Measurements from ENCODE around the gene HBS1L.
"Not testable (repeated sequence)": the region's sequence is repeated elsewhere in the genome, so short reads cannot be mapped to it uniquely, and the experiment has no call there.

The HBS1L gene

GRCh38 chr6:135073756-135074393 is 19.3 kb upstream of the HBS1L start:
- no peak for DNase-seq

- no peak for DNase-seq
These were observed 18.6 kb upstream of the HBS1L start for GRCh38 chr6:135073217-135073616.

DNA sequence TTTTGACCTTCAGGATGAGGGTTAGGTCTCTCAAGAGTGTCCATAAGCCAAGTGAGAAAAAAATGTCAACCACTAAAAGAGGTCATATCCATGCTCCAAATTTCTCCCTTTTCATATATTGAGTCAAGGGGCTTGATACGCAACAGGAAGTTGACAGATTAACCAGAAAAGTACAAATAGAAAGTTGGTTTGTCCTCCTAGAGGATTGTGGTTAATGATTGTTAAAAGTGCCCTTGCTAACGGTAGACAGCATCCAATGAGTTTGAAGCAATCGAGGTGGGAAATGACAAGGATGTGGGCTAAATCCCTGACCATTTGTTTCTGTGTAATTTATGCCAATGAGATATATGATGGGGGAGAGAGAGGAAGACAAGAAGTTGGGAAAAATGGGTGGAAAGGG is 18.1 kb upstream of the HBS1L start:
- DNase-seq = no peak

DNA sequence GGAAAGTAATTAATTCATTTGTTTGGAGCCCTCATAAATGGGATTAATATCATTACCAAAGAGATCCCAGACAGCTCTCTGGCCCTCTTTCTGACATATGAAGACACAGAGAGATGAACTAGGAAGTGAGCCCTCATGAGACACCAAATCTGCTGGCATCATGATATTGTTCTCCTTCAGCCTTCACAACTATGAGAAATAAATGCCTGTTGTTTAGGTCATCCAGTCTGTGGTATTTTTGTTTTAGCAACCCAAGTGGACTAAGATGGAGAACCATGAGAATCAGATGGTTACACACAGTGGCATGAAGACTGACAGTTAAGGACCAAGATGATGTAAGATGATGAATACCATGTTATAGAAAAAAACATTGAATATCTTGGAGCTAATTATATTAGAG is 16.9 kb upstream of the HBS1L start:
- no peak for DNase-seq

- DNase-seq = no peak
These were observed 13.3 kb upstream of the HBS1L start for GRCh38 chr6:135067911-135068310.

DNA sequence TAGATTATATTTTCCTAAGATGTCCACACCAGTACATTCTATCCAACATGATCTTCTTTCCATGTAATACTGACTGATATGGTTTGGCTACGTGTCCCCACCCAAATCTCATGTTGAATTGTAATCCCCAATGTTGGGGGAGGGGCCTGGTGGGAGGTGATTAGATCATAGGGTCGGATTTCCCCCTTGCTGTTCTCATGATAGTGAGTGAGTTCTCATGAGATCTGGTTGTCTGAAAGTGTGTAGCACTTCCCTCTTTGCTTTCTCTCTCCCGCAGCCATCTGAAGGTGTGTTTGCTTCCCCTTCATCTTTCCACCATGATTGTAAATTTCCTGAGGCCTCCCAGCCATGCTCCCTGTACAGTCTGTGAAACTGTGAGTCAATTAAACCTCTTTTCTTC is 12.2 kb upstream of the HBS1L start:
- no peak for DNase-seq

GRCh38 chr6:135066397-135066796 is 11.8 kb upstream of the HBS1L start:
- DNase-seq = no peak

DNA sequence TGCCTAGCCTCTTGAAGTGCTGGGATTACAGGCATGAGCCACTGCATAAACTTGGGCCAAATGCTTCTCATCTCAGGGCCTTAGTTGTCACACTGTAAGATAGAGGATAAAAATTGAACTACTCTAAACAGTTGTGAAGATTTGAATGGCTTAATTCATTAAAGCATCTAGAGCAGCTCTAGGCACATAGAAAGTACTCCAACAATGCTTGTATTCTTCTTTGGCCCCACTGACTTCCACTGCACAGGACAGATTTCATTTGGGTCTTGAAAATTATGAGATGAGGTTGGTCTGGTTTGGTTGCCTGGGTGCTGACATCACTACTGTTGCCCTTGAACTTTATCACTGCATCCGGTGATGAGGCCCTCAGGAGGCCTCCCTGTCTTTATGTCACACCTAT is 10.0 kb upstream of the HBS1L start:
- no peak for DNase-seq

DNA sequence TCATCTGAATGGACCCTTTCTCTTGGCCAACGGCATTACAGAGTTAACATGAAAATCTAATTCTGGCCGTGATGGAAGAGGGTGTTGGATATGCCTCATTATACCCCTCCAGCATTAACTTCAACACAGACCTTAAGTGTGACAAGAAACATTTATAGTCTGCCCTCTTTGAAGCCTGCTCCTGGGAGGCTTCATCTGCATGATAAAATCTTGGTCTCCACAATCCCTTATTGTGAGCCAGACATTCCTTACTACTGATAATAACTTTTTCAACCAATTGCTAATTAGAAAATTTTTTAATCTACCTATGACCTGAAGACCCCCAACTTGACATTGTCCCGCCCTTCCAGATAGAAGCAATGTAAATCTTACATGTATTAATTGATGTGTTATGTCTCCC is 9.3 kb upstream of the HBS1L start:
- DNase-seq = no peak

DNA sequence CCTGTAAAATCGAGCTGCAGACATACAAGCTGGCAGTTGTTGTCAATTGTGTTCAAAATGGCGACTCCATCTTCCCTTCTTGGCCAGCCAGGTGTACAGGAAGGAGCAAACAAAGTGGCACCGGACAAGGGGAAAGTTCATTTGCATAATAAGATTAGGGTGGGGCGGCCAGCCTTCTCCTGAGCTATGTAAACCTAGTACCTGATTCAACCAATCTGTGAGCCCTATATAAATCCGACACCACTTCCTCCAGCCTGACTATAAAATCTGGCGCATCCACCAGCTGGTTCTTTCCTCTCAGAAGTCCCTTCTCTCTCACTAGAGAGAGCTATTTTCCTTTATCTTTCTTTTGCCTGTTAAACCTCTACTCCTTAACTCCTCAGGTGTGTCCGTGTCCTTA is 8.1 kb upstream of the HBS1L start:
- peak; percentile 24 for DNase-seq

DNA sequence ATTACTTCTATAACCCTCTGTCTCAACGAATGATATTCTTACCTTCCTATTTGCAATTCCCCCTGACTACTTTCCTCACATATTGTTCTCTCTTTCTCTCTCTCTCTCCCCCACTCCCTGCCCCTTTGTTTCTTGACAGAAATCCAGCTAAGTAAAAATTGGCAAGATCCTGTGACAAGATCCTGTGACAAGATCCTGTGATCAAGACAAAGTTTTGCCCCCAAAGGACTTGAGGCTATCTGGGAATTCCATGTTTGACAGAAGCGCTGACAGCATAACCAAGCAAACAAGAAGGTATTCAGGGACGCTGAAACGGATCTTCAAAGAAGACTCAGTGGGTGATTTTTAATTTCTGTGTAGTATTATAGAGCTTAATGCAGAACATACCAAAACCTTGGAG is 5.5 kb upstream of the HBS1L start:
- DNase-seq = no peak

DNA sequence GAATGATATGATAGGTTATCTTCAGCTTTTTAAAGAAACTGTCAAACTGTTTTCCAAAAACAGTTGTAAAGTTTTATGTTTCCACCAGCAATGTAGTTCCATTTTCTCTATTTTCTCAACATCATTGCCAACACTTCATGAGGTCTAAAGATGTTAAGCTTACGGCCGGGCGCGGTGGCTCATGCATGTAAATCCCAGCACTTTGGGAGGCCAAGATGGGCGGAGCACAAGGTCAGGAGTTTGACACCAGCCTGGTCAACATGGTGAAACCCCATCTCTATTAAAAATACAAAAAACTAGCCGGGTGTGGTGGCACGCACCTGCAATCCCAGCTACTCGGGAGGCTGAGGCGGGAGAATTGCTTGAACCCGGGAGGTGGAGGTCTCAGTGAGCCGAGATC is 3.7 kb upstream of the HBS1L start:
- not testable (repeated sequence) for DNase-seq

- no peak for DNase-seq
These were observed 2.0 kb upstream of the HBS1L start for GRCh38 chr6:135056632-135057031.

DNA sequence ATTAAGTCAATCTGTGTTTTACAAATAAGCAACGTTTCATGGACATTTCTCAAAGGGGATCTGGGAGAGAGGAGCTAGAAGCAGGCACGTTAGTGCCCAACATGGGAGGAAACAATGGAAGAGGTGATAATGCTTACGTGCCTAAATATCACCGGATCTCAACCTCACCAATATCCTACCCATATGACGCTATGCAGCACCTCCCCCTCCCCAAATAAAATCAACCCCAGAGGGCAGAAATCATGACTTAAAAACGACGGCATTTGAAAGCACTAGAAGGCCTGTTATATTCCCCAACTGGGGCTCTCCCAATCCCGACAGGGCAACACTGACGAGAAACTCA is 425 bp downstream of the HBS1L start:
- no peak for DNase-seq

DNA sequence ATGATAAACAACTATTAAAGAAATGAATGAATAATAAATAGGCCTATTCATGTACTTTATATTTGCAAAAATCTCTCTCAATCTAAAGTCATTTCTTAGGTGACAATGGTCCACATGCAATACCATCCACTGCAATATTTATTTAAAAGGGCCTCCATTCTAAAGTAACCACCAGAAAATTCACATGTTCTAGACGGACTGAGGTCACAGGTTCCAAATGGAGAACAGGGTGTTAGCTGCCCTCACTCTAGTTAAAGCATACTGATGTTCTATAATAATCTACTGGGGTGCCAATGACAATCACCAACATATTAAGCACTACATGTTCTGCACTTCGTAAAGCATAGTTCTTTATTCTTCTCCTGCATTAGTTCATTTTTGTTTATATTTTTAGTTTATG is 1.2 kb downstream of the HBS1L start:
- no peak for DNase-seq

DNA sequence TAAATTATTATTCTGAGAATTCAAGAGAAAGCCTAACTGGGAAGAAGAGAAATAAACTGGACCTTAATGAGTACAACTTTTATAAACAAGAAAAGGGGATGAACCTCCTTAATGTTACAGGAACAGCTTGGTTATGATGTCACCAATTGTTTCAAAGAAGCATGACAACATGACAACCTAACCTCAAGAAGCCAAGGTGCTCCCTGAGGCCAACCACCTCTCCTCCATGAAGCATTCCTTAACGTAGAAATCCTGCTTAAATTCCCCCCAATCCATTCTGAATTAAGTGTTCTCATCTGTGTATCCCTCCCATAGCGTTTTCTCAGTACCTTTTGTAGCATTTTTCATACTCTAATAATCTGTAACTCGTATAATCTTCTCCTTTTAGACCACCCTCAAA is 1.7 kb downstream of the HBS1L start:
- no peak for DNase-seq

GRCh38 chr6:135048915-135049314 is 5.7 kb downstream of the HBS1L start:
- no peak for DNase-seq

DNA sequence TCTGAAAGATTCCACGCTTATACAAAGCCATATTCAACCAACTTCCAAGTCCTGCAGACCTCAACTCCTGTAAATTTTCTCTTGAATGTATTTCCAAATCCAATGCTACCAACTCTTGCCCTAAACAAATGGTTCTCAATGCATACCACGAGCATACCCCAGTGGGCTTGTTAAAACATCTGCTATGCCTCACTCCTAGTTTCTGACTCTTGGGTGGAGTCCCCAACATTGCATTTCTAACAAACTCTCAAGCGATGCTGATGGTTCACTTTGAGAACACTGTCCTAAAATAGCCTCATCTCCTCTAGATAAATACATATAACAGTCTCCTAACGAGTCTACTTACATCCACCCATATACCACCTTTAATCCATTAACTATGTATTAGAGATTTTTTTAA is 7.3 kb downstream of the HBS1L start:
- no peak for DNase-seq

- no peak for DNase-seq
These were observed 7.7 kb downstream of the HBS1L start for GRCh38 chr6:135046912-135047311.

- no peak for DNase-seq
These were observed 10.0 kb downstream of the HBS1L start for GRCh38 chr6:135044639-135045038.

DNA sequence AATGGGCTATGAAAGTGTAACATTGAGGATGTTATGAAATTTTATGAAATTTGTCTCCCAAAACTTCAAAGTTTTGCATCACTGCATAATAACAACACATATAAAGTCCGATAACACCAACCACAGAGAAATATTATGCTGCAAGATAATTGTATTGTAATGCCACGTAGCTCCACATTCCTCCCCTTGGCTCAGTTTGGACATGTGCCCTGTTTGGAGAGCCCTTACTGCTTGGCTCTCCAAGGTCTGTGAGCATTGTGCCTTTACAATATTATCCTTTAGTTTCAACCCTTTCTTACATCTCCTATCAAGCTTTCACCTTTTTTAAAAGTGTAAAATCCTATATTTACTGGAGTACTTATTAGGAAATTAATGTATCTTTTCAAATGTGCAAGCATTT is 10.8 kb downstream of the HBS1L start:
- no peak for DNase-seq

- DNase-seq = no peak
These were observed 11.3 kb downstream of the HBS1L start for GRCh38 chr6:135043364-135043763.

DNA sequence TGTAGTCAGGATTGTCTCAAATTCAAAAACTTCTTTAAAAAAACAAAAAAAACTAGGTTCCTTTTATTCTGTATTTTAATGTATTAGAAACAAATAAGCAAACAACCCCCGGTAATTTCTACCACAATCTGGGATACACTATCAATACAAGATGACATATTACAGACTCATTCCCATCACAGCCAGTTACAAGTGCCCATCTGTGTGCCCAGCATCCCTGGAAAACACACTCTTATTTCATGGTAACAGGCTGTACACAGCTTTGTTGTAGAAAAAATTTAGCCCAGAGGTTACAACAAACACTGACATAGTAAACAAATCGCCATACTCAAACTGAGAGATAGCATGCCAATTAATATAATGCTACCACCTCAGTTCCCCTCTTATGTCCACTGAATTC is 16.3 kb downstream of the HBS1L start:
- DNase-seq = no peak

DNA sequence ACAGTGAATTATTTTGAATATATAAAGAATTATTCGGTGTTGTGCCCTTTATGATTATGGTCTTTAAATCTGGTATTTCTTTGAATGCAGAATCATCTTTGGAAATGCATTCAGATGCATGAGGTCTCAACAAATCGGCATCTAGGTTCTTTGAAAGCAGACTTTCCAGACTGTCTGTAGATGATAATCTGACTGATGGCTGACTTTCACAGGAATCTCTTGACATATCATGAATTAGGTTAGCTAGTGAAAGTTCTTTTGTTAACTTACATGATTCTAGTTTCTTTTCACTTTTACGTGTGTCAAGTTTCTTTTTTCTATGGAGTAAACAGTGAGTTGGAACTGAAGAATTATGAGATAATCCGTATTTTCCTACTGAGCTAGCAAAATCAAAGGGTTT is 17.1 kb downstream of the HBS1L start:
- no peak for DNase-seq

DNA sequence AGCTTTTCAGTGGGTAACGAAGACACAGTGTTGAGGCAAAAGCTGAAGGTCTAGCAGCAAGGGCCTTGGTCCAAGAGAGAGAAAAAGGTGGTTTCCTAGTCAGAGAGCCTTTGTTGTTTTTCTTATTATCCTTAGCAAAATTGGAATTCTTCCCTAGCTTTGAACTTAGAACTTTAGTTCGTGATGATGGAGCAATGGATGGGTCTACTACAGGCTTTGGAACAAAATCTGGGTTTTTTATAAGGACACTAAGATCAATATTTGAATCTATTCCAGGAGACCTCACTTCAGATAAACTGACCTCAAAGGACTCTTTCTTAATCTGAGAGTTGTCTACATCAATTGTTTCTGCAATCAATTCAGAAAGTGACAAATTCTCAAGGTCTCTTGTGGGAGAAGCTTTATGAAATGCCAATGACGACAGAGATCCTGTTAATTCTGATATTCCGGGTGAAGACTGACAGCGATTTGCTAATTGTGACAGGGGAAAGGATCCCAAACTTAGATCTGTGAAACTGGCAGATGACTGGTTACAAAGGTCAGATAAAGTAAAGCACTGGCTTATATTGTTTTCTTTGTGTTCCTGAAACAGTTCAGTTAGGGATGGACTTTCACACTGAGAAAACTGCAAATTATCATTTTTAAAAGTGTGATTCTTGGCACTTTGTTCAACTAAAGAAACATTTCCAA is 17.7 kb downstream of the HBS1L start:
- DNase-seq = no peak
